ENCODE measurements around the gene ARHGEF25. TPM values are rescaled to one million over a fixed set of nuclear protein-coding genes. Genes with fewer than 3 reads are reported as not detected.
"Not testable (repeated sequence)": the region's sequence is repeated elsewhere in the genome, so short reads cannot be mapped to it uniquely, and the experiment has no call there.

The ARHGEF25 gene
- total RNA-seq, 1 experiment from 2014 or later, result 12.9 TPM

DNA sequence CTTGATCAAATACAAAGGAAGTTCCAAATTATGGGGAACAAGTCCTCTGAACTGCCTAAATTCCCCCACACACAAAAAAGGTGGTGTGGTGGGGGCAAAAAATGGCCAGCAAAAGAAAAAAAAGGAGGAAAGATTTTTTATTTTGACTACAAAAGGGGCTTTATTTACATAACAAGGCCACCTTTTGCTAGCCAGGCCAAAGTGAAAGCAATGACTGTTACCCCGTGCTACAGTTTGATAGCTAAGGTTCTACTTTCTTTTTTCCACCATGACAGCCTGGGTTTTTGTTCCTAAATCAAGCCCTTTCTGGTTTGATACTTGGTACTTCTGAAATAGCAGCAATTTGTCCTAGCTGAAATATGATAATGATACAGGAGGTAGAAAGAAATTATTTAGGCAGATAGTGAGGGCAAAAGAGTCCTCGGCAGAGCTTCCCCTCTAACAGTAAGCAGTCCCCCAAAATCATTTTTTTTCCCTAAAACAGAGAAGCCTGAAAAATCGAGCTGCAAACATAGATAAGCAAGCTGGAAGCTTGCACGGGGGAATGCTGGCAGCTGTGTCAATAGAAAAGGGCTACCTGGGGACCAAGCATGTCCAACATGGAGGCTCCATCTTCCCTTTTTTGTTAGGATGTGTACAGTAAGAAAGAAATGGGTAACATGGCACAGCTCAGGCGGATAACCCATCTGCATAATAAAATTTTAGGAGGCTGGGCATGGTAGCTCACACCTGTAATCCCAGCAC is 30.6 kb downstream of the ARHGEF25 start:
- no peak for DNase-seq
- Histone ChIP-seq H3K4me2 (peak overlapping the region; percentile 36; the same call in 1 of the 2 replicates), H3K36me3 (ENCODE audit: low read depth) (no peaks in the 10 kb centered on the region), H3K9me3 (ENCODE audit: insufficient read depth, low read depth) (peaks cover 20% of the 10 kb centered on the region), H3K4me1 (replicated peaks; ENCODE audit: insufficient read depth) (no peaks in the 10 kb centered on the region), H3K79me2 (ENCODE audit: low read depth) (no peaks in the 10 kb centered on the region), H3K27ac (no peak overlapping the region), H3K9me2 (ENCODE audit: insufficient read depth) (no peaks in the 10 kb centered on the region), H2AFZ (no peak overlapping the region), H3F3A (ENCODE audit: insufficient read depth, low read depth) (no peaks in the 10 kb centered on the region), H4K20me1 (ENCODE audit: insufficient read depth) (no peaks in the 10 kb centered on the region), H3K4me3 (no peak overlapping the region), H3K27me3 (ENCODE audit: insufficient read depth, low read depth) (peaks cover 27% of the 10 kb centered on the region)
- ChIA-PET POLR2A (ENCODE audit: unreplicated experiment) (interaction anchor here (0.6 kb wide), 1 partner anchor 38 kb away, joined by 3 read pairs; no protein-coding TSS in a partner anchor), CTCF (interaction anchor here (0.7 kb wide), 1 partner anchor 85 kb away, joined by 5 read pairs; no protein-coding TSS in a partner anchor)
- intact Hi-C loops (cut with micrococcal nuclease; ENCODE audit: unreplicated experiment), result no loop called here
- BruUV-seq (replicated peaks), result no TSS peak
- TF ChIP-seq, protein P1, sequence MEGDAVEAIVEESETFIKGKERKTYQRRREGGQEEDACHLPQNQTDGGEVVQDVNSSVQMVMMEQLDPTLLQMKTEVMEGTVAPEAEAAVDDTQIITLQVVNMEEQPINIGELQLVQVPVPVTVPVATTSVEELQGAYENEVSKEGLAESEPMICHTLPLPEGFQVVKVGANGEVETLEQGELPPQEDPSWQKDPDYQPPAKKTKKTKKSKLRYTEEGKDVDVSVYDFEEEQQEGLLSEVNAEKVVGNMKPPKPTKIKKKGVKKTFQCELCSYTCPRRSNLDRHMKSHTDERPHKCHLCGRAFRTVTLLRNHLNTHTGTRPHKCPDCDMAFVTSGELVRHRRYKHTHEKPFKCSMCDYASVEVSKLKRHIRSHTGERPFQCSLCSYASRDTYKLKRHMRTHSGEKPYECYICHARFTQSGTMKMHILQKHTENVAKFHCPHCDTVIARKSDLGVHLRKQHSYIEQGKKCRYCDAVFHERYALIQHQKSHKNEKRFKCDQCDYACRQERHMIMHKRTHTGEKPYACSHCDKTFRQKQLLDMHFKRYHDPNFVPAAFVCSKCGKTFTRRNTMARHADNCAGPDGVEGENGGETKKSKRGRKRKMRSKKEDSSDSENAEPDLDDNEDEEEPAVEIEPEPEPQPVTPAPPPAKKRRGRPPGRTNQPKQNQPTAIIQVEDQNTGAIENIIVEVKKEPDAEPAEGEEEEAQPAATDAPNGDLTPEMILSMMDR (conservative IDR thresholded peaks at IDR 0.05), result no peak
- no peak for TF ChIP-seq EZH2 (IDR thresholded peaks at IDR 0.05; ENCODE audit: low read depth)

DNA sequence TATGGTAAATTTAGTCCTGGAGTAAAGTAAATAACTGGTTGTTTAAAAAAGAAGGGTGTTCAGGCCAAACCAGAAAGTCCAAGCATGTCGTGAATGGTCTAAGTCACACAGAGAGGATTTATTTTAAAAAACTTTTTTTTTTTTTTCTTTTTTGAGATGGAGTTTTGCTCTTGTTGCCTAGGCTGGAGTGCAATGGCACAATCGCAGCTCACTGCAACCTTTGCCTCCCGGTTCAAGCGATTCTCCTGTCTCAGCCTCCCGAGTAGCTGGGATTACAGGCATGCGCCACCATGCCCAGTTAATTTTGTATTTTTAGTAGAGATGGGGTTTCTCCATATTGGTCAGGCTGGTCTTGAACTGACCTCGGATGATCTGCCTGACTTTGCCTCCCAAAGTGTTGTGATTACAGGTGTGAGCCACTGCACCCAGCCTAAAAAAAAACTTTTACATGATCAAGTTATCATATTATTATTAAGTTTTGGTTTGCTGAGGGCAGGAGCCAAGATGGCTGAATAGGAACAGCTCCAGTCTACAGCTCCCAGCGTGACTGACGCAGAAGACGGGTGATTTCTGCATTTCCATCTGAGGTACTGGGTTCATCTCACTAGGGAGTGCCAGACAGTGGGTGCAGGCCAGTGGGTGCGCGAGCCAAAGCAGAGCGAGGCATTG is 34.9 kb downstream of the ARHGEF25 start:
- BruUV-seq (replicated peaks); H3K27me3 ChIP-seq (ENCODE audit: insufficient read depth, low read depth); H4K20me1 ChIP-seq (ENCODE audit: insufficient read depth); H3K4me1 ChIP-seq (replicated peaks; ENCODE audit: insufficient read depth); H3K4me2 ChIP-seq; intact Hi-C loops (cut with micrococcal nuclease; ENCODE audit: unreplicated experiment); H3F3A ChIP-seq (ENCODE audit: insufficient read depth, low read depth); H3K4me3 ChIP-seq; CTCF ChIA-PET; POLR2A ChIA-PET (ENCODE audit: unreplicated experiment); DNase-seq; H3K36me3 ChIP-seq (ENCODE audit: low read depth); H3K27ac ChIP-seq; H2AFZ ChIP-seq; H3K79me2 ChIP-seq (ENCODE audit: low read depth); H3K9me2 ChIP-seq (ENCODE audit: insufficient read depth): not testable (repeated sequence)
- H3K9me3 ChIP-seq (ENCODE audit: insufficient read depth, low read depth), result peaks cover 20% of the 10 kb centered on the region

- BruUV-seq (replicated peaks); H3K36me3 ChIP-seq (ENCODE audit: low read depth); H2AFZ ChIP-seq; H3K27ac ChIP-seq; H3K4me3 ChIP-seq; intact Hi-C loops (cut with micrococcal nuclease; ENCODE audit: unreplicated experiment); H3K79me2 ChIP-seq (ENCODE audit: low read depth); CTCF ChIA-PET; H3K4me1 ChIP-seq (replicated peaks; ENCODE audit: insufficient read depth); H3K27me3 ChIP-seq (ENCODE audit: insufficient read depth, low read depth); H3F3A ChIP-seq (ENCODE audit: insufficient read depth, low read depth); DNase-seq; H4K20me1 ChIP-seq (ENCODE audit: insufficient read depth); H3K4me2 ChIP-seq; H3K9me2 ChIP-seq (ENCODE audit: insufficient read depth); POLR2A ChIA-PET (ENCODE audit: unreplicated experiment): not testable (repeated sequence)
- H3K9me3 ChIP-seq (ENCODE audit: insufficient read depth, low read depth), result peaks cover 20% of the 10 kb centered on the region
Measured at GRCh38 chr12:57646659-57647049, 35.4 kb downstream of the ARHGEF25 start.

GRCh38 chr12:57654042-57654441 is 42.8 kb downstream of the ARHGEF25 start:
- no peaks in the 10 kb centered on the region for H3K79me2 ChIP-seq (ENCODE audit: low read depth)
- H3K4me2 ChIP-seq, result no peak overlapping the region
- no peaks in the 10 kb centered on the region for H3K9me2 ChIP-seq (ENCODE audit: insufficient read depth)
- H4K20me1 ChIP-seq (ENCODE audit: insufficient read depth), result no peaks in the 10 kb centered on the region
- H3K9me3 ChIP-seq (ENCODE audit: insufficient read depth, low read depth), result 0 out of 2 replicates have a peak, but pooled peaks cover 4% of the 10 kb centered on the region
- no peak overlapping the region for H3K4me3 ChIP-seq
- no peaks in the 10 kb centered on the region for H3K36me3 ChIP-seq (ENCODE audit: low read depth)
- H3K27me3 ChIP-seq (ENCODE audit: insufficient read depth, low read depth), result peaks cover 26% of the 10 kb centered on the region
- TF ChIP-seq, protein P1 (conservative IDR thresholded peaks at IDR 0.05), result no peak
- TF ChIP-seq EZH2 (IDR thresholded peaks at IDR 0.05; ENCODE audit: low read depth), result no peak
- ChIA-PET POLR2A (ENCODE audit: unreplicated experiment) (no interaction called here), CTCF (no interaction called here)
- H2AFZ ChIP-seq, result no peak overlapping the region
- H3K27ac ChIP-seq, result no peak overlapping the region
- intact Hi-C loops (cut with micrococcal nuclease; ENCODE audit: unreplicated experiment), result no loop called here
- H3F3A ChIP-seq (ENCODE audit: insufficient read depth, low read depth), result no peaks in the 10 kb centered on the region
- no TSS peak for BruUV-seq (replicated peaks)
- DNase-seq, result no peak
- H3K4me1 ChIP-seq (replicated peaks; ENCODE audit: insufficient read depth), result no peaks in the 10 kb centered on the region

All from PC-9 (cell line).